Astrocyte of the cerebellum (primary cell): ENCODE results near the gene ABCC1.
A peak's percentile ranks its signal among the peaks of the same experiment; 100 is the strongest.

ENCODE experiments used
- DNase-seq: peaks from one replicate; pipeline ENCODE4 v3.0.0-alpha.2; 2011; ENCODE audit warnings: low read depth
- H3K4me3 ChIP-seq: 2 replicates; pipeline ENCODE4 v1.5.1; 2011; ENCODE audit warnings: mild to moderate bottlenecking, low read depth, low read length, moderate library complexity
- in situ Hi-C: cut with HindIII; loops from 2 replicates; pipeline ENCODE4 v1.10.0; 2017; ENCODE audit warnings: low sequenced_read_pairs
- TF ChIP-seq, protein P1 (sequence below): IDR thresholded peaks from 2 replicates; pipeline ENCODE4 v1.5.1; 2012; ENCODE audit warnings: low read length, low read depth, moderate library complexity, mild to moderate bottlenecking; ENCODE audit errors: missing control alignments

Gene ABCC1

DNA sequence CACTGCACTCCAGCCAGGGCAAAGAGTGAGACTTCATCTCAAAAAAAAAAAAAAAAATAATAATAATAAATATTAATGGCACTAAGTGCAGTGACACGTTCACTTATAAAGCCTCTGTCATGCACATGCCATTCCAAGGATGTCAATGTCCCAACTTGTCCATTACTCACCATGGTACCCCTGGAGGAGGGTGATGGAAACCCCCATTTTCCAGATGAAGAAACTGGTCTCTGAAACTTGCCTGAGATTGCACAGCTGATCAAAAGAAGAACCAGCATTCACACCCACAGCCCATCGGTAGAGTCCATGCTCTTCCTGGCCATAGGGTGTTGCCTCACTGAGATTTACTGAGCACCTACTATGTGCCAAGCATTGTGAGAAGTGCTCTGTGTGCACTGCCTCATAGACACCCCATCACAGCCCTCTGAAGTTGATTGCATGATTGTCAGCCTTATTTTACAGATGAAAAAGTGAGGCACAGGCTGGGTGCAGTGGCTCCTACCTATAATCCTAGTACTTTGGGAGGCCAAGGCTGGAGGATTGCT, 123.7 kb downstream of the ABCC1 start:
- in situ Hi-C loops: no loop called here
- no peak for DNase-seq
- TF ChIP-seq, protein P1, sequence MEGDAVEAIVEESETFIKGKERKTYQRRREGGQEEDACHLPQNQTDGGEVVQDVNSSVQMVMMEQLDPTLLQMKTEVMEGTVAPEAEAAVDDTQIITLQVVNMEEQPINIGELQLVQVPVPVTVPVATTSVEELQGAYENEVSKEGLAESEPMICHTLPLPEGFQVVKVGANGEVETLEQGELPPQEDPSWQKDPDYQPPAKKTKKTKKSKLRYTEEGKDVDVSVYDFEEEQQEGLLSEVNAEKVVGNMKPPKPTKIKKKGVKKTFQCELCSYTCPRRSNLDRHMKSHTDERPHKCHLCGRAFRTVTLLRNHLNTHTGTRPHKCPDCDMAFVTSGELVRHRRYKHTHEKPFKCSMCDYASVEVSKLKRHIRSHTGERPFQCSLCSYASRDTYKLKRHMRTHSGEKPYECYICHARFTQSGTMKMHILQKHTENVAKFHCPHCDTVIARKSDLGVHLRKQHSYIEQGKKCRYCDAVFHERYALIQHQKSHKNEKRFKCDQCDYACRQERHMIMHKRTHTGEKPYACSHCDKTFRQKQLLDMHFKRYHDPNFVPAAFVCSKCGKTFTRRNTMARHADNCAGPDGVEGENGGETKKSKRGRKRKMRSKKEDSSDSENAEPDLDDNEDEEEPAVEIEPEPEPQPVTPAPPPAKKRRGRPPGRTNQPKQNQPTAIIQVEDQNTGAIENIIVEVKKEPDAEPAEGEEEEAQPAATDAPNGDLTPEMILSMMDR: no peak
- no peak overlapping the region for H3K4me3 ChIP-seq

DNA sequence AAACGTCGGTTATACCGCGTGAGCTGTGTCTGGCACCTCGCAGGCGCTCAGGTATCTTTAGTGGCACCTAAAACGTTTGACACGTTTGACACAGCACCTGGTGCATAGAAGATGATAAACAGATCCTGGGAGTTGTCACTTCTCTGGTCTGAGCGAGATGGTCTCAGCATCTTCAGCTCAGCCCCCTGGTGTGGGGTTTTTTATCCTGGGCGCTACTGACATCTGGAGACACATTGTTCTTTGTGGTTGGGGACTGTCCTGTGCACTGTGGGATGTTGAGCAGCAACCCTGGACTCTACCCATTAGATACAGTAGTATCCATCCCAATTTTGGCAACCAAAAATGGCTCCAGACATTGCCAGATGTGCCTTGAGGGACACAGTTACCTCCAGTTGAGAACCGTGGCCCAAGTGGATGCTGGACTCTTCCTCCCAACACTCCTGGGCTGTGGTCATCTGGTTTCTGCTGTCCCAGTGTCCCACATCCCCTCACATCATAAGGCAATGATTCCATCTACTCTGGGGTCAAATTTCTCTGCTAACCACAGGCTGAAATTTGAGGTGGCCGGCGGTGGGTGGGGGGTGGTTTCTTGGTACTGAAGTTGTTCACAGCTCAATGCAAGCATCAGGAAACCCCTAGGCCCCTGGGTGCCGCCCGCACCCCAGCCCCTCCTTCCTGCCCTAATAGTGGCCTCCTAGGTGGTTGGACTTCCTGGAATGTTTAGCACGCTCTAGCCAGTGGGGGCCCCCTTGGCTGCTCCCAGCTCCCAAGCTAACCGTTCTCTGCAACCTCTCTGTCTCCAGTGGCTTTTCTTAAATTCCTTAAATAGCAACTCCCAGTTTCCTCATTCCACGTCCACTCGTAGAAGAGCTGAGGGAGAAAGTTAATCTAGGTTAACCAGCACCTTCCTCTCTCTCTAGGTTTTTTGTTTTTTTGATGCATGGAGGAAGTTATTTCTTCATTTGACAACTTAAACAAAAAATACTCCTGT, 124.8 kb downstream of the ABCC1 start:
- peak; percentile 88 for DNase-seq

DNA sequence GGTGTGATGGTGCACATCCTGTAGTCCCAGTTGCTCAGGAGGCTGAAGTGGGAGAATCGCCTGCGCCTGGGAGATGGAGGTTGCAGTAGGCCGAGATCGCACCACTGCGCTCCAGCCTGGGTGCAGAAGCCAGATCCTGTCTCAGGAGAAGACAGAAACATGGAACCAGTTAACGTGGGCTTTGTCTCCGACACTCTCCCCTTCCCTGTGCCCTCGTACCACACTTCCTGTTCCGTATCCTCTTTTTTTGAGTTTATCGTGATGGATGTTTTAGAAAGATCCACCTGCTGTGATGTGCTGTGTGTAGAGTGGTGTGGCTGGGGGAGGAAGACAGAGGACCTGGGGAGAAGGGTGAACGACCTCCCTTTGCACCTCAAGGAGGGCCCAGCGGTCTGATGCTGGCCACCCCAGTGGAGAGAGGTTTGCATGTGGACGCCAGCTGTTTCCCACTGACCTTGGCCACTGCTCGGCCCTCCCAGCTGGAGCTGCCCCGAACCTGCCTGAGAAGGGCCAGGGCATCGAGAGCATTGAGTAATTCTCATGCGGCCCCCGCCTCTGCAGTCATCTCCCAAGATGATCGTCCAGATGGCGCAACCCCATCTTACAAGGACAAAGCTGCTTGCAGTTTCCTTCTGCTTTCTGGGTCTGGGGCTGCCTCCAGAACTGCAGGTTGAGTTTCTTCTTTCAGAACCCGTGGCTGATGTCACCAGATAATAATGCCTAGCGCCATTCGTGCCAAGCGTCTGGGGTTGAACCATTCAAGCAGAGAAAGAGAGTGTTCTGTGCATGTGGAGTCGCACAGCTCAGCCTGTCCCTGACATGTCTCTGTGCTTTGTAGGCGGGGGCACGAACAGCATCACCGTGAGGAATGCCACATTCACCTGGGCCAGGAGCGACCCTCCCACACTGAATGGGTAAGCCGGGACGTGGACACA, 126.3 kb downstream of the ABCC1 start:
- DNase-seq: no peak
- no peak overlapping the region for H3K4me3 ChIP-seq
- in situ Hi-C loops: no loop called here
- TF ChIP-seq, protein P1: no peak

More for the DNA sequence above, 124.8 kb downstream of the ABCC1 start:
- H3K4me3 ChIP-seq: no peak overlapping the region
- TF ChIP-seq, protein P1: no peak
- in situ Hi-C loops: no loop called here

DNA sequence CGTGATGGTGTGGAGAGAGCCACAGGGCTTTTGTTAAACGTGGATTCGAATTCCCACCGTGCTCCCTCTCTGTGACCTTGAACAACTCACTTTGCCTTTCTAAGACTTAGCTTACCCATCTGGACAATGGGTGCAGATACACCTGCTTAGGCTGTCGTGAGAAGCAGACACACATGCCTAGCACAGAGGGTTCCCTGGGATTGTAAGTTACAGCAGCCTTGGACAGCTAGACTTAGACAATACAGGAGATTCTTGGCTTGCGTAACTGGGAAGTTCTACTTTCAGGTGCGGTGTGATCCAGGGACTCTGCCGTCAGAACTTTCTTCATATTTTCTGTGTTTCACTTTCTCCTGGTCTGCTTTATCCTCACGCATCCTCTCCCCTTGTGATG, 127.0 kb downstream of the ABCC1 start:
- no peak overlapping the region for H3K4me3 ChIP-seq
- DNase-seq: no peak
- in situ Hi-C loops: no loop called here
- TF ChIP-seq, protein P1: no peak

DNA sequence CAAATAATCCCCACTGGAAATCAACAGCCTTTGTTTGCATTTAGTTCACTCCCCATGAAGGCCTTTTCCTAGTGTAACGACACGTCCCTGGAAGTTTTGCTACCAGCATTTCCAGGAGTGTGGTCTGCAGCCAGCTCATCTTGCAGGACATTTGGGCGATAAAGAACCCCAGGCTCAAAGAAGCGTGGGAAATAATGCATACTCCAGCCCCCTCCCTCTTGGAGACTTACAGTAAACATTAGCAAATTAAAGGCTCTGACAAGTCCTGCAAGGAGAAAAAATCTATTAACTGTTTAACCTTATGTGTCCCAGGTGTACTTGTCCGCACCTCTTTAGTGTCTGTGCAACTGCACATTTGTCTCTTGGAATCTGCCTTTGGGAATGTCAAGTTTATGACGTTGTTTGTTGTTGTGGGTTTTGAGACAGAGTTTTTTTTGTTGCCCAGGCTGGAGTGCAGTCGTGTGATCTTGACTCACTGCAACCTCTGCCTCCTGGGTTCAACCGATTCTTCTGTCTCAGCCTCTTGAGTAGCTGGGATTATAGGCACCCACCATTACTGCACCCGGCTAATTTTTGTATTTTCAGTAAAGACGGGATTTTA, 131.1 kb downstream of the ABCC1 start:
- TF ChIP-seq, protein P1: no peak
- H3K4me3 ChIP-seq: no peak overlapping the region
- in situ Hi-C loops: no loop called here
- DNase-seq: no peak

DNA sequence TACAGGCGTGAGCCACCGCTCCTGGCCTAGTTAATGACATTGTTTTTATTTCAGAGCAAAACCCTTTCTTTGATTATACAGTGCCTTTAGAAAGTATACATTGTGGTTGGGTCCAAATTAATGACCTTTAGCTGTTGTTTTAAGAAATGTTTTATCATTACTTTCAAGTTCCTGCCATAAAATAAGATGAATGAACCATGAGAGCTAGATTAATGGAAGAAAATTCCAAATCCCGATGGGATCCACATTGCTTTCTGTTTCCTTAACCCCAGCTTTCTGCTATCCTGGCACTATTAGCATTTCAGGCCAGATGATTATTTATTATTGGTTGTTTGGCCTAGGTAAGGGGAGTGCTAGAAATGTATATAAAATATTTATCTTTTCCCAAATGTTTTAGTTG, 131.7 kb downstream of the ABCC1 start:
- no peak overlapping the region for H3K4me3 ChIP-seq
- no peak for DNase-seq
- in situ Hi-C loops: no loop called here
- TF ChIP-seq, protein P1: no peak
